ENCODE measurements around the gene GANAB.
"Not testable (repeated sequence)": the region's sequence is repeated elsewhere in the genome, so short reads cannot be mapped to it uniquely, and the experiment has no call there.

Gene GANAB

DNA sequence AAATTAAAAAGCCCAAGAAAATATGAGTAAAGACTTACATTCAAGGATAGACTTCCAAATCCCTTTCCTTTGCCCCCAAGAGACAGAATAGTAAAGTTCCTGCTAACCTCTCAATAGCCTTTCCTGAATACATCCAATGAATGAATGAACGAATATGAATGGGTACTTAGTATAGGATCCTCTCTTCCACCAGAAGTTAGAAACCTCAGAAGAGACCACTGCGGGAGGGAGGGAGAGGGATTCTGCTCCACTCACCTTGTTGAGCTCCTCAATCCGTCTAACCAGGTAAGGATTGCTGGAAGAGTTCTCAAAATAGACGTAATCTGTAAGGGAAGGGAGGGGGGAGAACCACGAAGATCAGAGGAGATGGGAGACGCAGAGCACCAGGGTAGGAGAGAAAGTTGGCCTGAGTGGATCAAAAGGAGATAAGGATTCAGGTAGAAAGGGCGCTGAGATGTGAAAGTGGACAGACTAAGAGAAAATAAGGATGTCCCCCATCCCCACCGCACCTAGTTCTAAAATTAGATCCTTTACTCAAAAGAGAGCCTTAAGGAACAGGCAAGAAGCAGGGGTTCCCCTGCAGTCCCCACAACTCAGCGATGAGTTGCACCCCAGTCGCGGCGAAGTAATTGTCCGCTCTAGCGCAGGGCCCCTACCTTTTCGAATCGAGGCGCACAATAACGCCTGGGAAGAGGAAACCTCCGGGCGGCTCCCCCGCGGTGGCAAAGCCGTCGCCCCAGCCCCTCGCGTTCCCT lies 45.9 kb downstream of the GANAB start:
- DNase-seq = no peak

DNA sequence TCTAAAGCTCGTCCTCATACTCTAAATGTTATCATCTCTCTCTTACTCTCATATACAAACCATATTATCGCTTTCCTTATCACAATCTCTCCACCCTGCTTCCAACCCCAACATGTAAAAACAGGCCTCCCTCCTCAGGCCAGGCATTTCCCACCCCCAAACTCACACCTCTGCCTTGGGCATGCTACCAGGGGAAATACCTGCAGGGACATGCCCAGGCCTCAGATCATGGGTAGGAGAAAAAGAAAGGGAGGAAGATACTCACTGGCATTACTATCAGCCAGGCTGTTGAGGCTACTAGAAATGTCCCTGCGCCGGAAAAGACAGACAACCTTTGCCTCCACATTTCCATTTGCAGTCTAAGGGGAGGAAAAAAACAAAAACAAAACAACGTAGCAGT lies 46.5 kb downstream of the GANAB start:
- DNase-seq = no peak

- DNase-seq = peak; percentile 98
Measured at GRCh38 chr11:62599069-62599696, 47.2 kb downstream of the GANAB start.

DNA sequence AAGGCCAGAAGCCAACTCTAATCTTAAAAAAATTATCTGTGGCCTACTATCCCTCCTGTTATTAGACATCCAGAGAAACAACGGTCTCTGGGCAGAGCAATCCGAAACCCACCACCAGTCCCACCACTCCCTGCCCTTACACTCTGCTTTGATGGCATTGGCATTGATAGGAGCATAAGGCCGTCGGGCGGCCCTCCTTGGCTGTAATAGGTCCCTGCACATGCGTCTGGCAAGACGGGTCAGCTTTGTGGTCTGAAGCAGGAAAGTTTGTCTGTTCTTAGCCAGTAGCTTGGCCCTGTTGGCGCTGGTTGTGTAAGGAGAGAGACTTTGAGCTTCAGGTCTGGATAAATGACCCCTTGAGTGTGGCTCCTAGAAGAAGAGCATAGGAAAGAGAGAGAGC lies 51.3 kb downstream of the GANAB start:
- no peak for DNase-seq

DNA sequence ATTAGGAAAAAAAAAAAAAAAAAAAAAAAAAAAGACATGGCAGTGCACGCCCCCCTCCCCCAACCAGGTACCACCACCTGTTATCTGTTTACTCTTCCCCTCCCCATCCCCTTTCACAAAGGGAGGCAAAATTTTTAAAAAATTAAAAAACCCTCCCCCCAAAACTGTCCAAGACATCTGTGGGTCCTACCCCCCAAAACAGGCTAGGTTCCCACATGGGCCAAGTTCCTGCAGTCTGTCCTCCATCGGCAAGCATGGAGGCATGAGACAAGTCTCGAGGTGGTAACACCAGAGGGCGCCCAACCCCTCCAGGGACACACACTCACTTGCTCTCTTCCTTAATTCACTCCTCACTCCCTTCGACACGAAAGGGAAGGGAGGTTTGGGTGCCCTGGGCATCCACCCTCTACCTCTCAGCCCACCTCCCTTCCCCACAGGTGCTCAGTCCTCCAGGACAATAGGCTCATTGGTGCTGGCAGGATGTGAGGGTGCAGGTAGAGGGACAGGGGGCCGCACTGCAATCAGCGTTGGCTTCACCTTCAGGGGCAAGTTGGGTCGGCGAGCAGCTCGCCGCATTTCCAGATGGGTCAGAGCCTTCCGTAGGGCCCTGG lies 52.9 kb downstream of the GANAB start:
- peak; percentile 74 for DNase-seq

DNA sequence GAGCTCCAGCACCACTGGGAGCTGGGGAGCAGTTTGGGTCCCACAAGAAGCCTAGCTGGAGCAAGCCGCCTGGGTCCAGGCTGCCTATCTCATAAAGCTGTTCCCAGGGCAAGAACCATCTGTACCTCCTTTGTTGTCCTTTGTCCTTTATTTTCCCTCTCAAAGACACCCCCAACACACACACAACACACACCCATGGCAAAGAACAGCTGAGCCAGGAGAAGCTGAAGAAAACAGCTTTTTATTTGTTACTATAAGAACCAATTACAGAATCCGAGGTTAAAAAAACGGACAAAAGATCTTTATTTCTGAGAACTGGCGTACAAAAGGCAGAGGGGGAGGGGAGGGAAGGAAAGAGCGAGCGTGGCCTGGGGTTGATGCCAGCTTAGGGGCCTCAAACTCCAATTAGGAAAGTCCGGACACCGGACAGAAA lies 53.4 kb downstream of the GANAB start:
- DNase-seq = no peak

DNA sequence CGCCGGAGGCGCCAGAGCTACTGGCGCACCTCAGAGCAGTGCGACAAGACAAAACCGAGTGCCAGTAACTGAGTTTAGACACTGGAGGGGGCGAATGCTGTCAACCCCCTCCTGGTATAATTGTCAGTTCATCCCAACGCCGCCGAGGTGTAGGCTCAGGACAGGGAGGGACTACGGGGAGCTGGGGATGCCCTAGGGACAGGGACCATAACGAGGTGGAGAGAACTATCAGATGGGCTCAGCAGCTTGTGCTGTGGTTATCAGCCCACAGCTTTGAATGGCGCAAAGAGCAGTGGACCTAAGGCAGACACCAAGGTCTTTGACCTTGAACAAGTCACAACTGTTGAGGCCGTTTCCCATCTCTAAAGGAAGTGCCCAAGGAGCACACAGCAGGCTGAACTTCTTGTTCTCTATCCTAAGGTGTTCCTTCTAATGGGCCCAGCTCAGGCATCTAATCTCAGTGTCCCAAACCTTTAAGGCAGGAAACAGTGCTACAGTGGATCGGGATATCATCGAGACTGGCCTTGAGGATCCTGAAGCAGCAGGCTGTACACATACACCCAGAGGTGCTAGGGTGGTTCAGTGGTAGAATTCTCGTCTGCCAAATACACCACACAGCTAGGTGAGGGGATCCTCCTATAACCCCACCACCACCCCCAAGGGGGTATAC lies 54.1 kb downstream of the GANAB start:
- DNase-seq = no peak

DNA sequence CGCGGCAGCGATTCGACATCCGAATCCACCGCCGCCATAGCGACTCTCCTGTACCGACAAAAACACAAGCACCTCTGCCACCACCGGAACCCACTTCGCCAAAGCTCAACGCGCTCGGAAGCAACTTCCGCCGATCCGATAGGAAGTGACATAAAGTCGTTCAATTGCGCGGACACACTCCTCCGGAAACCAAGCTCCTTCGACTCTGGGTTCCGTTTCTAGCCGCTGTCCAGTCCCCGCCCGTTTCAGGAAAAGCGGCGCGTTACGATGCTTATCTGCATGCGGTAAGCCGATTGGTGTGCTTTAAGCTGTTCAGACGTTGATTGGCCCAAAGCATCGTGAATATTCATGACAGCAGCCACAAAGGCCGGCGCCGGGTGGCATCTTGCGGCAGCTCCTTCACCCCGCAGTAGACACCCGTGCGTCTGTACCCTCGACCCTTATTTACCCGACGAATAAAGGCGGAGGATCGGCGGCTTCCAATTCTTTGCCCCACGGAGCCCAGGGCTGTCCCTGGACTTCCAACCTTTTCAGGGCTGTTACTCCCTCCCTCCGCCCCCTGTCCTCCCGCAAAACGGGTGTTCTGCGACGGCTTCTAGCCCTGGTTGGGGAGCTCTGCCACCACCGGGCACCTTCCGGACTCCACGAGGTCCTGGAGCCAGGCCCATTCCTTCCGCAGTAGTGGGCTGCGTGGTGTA lies 54.8 kb downstream of the GANAB start, which contains the start of gene TUT1:
Gene TUT1 (minus strand): TSS at position 76 of the 698 bp plus-strand sequence. CDS start 38 bp downstream, at position 38.
- DNase-seq = peak; percentile 98

DNA sequence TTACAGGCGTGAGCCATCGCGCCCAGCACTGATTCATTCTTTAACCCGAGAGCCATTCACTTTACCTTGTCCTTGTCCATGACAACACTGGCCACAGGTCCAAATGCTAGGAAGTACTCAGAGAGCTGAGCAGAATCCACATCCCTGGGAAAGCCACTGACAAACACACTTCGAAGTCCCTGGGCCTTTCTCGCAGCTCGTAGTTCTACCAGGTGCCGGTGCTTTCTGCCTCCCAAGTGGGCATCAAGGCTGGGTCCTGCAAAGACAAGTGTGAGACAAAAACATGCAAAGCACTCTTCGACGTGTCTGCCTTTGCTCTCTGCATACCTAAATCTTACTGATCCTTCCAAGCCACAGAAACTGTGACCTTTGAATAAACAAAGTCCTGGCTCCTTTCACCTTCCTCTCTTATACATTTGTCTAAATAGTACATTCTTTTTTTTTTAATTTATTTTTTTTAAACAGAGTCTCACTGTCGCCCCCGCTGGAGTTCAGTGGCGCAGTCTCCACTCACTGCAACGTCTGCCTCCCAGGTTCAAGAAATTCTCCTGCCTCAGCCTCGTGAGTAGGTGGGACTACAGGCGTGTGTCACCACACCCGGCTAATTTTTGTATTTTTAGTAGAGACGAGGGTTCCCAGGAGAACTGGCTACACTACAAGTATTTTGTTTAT lies 57.3 kb downstream of the GANAB start:
- DNase-seq = no peak

- DNase-seq = not testable (repeated sequence)
Measured at GRCh38 chr11:62585356-62585755, 61.1 kb downstream of the GANAB start.

GRCh38 chr11:62581735-62582134 lies 64.7 kb downstream of the GANAB start:
- not testable (repeated sequence) for DNase-seq

GRCh38 chr11:62580959-62581715 lies 65.3 kb downstream of the GANAB start:
- DNase-seq = no peak

GRCh38 chr11:62579252-62579651 lies 67.2 kb downstream of the GANAB start:
- no peak for DNase-seq

GRCh38 chr11:62578541-62578940 lies 67.9 kb downstream of the GANAB start:
- no peak for DNase-seq

DNA sequence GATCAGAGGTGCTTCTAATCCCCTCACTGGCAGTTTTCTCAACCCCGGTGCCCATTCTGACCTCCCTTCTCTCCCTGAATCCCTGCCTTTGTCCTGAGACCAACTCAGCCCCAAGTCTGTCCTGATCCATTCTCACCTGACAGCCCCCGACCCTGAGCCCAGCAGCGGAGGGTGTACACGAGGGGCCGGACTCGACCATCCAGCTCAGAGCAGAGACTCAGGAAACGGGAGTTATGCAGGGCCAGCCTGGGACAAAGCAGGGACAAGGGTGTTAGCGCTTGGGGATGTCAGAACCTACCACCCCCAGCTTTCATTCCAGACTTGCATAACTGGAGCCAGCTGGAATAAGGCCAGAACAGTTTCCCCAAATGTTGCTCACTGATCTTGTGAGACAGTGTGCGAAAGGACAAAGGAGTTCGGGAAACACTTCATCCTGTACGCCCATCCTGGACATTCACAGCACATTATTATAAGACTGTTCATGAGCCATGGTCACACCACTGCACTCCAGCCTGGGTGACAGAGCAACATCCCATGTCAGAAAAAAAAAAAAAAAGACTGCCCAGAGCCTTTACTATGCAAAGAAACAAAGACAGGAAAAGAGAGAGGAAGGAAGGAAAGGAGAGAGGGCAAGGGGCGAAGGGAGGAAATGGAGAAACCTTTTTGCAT lies 69.2 kb downstream of the GANAB start:
- DNase-seq = no peak

DNA sequence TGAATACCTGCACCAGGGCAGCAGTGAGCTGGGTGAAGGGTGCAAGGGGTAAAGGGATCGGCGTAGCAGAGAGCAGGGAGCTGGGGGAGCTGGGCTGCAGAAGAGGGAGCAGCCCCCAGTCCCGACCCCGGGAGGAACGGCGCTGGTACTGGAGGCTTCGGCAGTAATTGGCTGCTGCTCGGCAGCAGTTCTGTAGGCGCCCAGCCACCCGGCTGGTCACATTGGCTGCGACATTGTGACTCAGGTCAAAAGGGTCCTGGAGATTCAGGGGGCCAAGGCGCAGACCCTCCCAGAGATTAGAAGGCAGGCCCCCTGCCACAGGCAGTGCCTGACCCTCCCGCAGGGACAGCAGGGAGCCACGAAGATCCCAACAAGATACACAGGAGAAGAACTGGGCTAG lies 70.6 kb downstream of the GANAB start:
- DNase-seq = no peak

DNA sequence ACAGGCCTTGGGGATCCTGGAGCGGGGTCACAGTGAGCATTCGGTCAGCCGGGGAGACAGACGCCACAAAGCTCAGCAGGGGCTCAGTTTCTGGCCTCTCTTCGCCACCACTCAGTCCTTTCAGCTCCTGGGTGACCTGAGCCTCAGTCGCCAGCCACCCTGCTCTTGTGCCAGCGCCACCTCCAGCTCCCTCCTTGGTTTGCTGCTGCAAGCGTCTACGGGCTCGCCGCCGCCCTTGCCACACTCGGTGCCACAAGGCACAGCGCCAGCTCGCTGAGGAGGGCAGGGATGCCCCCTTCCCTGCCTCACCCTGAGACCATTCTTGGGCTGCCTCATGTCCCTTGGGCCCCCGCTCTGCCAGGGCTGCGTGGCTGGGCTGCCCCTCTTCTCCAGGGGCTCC lies 71.3 kb downstream of the GANAB start:
- DNase-seq = no peak

Data from central memory CD4-positive, alpha-beta T cell (primary cell).